Transverse colon (tissue), 3 donors: ENCODE measurements around the gene STAC.

ENCODE experiments used
- CTCF ChIP-seq, 5 experiments: fragments of 200-600 bp in 3 of 5; fragments of 450-650 bp in 2 of 5; sonication (generic) in 3 of 5; IDR thresholded peaks; 1 replicate in 2 of 5; 2 replicates in 3 of 5; pipeline ENCODE4 v1.5.1; 2016 to 2017; ENCODE audit warnings: antibody characterized with exemption in 5 of 5, inconsistent platforms in 3 of 5, mild to moderate bottlenecking in 2 of 5, moderate library complexity in 1 of 5
- POLR2A ChIP-seq: fragments of 450-650 bp; IDR thresholded peaks from one replicate; pipeline ENCODE4 v1.6.1; 2016; ENCODE audit warnings: antibody characterized with exemption, mild to moderate bottlenecking, moderate library complexity

GRCh38 chr3:36447061-36447460, 66.8 kb downstream of the STAC start:
- TF ChIP-seq POLR2A, result no peak
- no peak for TF ChIP-seq CTCF (IDR thresholded peaks at IDR 0.05)
